Parathyroid adenoma (tissue), 2 donors: ENCODE data around the gene UGT1A9.

Experiments used
- H2AFZ ChIP-seq: fragments of 300-600 bp; sonication (generic); one replicate; pipeline ENCODE4 v1.7.0; 2017; ENCODE audit warnings: antibody characterized with exemption, mild to moderate bottlenecking
- H3K27ac ChIP-seq: fragments of 300-600 bp; sonication (generic); one replicate; pipeline ENCODE4 v1.7.0; 2017
- H3K27me3 ChIP-seq: fragments of 300-600 bp; sonication (generic); one replicate; pipeline ENCODE4 v1.7.0; 2017; ENCODE audit warnings: low read length; ENCODE audit not compliant: control insufficient read depth, insufficient read depth
- H3K36me3 ChIP-seq: fragments of 300-600 bp; sonication (generic); one replicate; pipeline ENCODE4 v1.7.0; 2017; ENCODE audit warnings: low read length; ENCODE audit not compliant: control insufficient read depth, insufficient read depth
- H3K4me1 ChIP-seq: fragments of 300-600 bp; sonication (generic); one replicate; pipeline ENCODE4 v1.7.0; 2017; ENCODE audit warnings: control low read depth
- H3K4me2 ChIP-seq: fragments of 300-600 bp; sonication (generic); one replicate; pipeline ENCODE4 v1.7.0; 2017; ENCODE audit warnings: low read length
- H3K4me3 ChIP-seq: fragments of 300-600 bp; sonication (generic); one replicate; pipeline ENCODE4 v1.7.0; 2017; ENCODE audit warnings: low read depth, low read length
- H3K79me2 ChIP-seq: fragments of 300-600 bp; sonication (generic); one replicate; pipeline ENCODE4 v1.7.0; 2017; ENCODE audit warnings: control low read depth
- H3K9ac ChIP-seq: fragments of 300-600 bp; sonication (generic); one replicate; pipeline ENCODE4 v1.7.0; 2017; ENCODE audit warnings: mild to moderate bottlenecking
- H3K9me3 ChIP-seq: fragments of 300-600 bp; sonication (generic); one replicate; pipeline ENCODE4 v1.7.0; 2017; ENCODE audit warnings: low read length; ENCODE audit not compliant: control insufficient read depth
- TF ChIP-seq, protein P1 (sequence below): fragments of 300-600 bp; sonication (generic); IDR thresholded peaks from one replicate; pipeline ENCODE4 v1.7.0; 2017; ENCODE audit warnings: antibody characterized with exemption, mild to moderate bottlenecking
- donor health status: primary hyperparathyroidism.

UGT1A9 gene

DNA sequence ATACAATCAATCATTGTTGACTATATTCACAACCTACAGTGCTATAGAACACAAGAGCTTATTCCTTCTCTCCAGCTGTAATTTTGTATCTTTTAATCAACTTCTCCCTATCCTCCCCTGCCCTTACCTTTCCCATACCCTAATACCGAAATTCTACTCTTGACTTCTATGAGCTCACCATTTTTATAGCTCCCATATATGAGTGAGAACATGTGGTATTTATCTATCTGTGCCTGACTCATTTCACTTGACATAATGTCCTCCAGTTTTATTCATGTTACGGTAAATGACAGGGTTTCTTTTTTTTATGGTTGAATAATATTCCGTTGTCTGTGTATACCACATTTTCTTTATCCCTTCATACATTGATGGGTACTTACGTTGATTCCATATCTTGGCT, 109.1 kb downstream of the UGT1A9 start:
- TF ChIP-seq, protein P1, sequence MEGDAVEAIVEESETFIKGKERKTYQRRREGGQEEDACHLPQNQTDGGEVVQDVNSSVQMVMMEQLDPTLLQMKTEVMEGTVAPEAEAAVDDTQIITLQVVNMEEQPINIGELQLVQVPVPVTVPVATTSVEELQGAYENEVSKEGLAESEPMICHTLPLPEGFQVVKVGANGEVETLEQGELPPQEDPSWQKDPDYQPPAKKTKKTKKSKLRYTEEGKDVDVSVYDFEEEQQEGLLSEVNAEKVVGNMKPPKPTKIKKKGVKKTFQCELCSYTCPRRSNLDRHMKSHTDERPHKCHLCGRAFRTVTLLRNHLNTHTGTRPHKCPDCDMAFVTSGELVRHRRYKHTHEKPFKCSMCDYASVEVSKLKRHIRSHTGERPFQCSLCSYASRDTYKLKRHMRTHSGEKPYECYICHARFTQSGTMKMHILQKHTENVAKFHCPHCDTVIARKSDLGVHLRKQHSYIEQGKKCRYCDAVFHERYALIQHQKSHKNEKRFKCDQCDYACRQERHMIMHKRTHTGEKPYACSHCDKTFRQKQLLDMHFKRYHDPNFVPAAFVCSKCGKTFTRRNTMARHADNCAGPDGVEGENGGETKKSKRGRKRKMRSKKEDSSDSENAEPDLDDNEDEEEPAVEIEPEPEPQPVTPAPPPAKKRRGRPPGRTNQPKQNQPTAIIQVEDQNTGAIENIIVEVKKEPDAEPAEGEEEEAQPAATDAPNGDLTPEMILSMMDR: no peak
- H3K4me3 ChIP-seq: no peak overlapping the region

DNA sequence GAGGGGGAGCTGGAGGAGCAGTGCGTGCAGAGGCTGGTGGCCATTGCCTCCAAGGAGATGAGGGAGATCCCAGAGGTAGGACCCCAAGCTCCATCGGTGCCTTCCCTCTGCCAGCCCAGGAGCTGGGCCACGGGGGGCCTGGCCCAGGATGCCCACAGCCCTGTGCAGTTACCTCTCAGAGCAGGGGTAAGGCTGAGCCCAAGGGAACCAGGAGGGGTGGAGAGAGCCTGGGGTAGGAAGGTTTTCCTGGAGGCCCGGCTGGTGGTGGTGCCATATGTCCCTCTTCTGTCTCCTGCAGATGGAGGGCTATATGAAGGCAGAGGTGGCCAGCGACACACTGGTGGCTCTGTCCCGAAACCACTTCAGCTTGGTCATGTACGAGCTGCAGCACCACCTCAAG, 117.9 kb downstream of the UGT1A9 start:
- H3K4me1 ChIP-seq: no peaks in the 10 kb centered on the region
- TF ChIP-seq, protein P1: no peak

More for the DNA sequence above, 109.1 kb downstream of the UGT1A9 start:
- H3K4me2 ChIP-seq: no peak overlapping the region
- H3K27ac ChIP-seq: no peak overlapping the region
- no peaks in the 10 kb centered on the region for H3K9me3 ChIP-seq
- no peaks in the 10 kb centered on the region for H3K36me3 ChIP-seq
- H3K27me3 ChIP-seq: no peaks in the 10 kb centered on the region
- H3K9ac ChIP-seq: no peak overlapping the region
- no peak overlapping the region for H2AFZ ChIP-seq
- H3K4me1 ChIP-seq: no peaks in the 10 kb centered on the region
- H3K79me2 ChIP-seq: no peaks in the 10 kb centered on the region

DNA sequence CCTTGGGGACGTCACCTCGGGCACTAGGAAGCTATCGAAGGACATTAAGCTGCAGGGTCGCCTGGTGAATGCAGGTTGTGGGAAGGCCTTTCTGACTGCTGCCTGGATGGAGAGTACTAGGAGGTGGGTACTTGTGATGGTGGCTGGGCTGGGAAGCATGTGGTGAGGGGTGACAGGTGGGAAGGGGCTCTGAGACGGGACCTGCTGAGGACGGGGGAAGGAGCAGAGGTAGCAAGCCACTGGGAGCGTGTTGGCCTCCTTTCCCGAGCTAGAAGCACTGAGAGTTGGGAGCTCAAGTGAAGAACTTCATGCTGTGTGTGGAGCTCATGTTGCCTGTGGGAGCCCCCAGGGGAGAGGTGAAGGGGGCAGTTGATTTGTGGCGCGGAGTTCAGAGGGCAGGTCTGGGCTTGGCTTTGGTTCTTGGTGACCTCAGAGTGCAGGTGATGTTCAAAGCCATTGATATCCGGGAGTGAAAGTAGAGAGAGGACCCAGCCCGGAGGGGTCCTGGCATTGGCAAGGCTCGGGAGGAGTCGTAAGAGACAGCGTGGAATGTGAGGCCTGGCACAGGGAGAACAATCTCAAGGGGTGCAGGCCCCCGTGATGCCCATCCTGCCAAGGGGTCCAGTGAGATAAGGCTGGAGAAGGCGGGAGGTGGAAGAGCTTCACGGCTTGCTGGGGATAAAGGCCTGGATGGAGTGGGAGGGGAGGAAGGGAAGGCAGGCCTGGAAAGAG, 119.6 kb downstream of the UGT1A9 start:
- H3K4me2 ChIP-seq: no peak overlapping the region
- H2AFZ ChIP-seq: no peak overlapping the region
- TF ChIP-seq, protein P1: no peak
- H3K36me3 ChIP-seq: no peaks in the 10 kb centered on the region
- H3K9me3 ChIP-seq: no peaks in the 10 kb centered on the region
- H3K27me3 ChIP-seq: no peaks in the 10 kb centered on the region
- no peaks in the 10 kb centered on the region for H3K79me2 ChIP-seq
- no peak overlapping the region for H3K9ac ChIP-seq
- no peak overlapping the region for H3K27ac ChIP-seq
- H3K4me3 ChIP-seq: no peak overlapping the region
- no peaks in the 10 kb centered on the region for H3K4me1 ChIP-seq

More for the DNA sequence above, 117.9 kb downstream of the UGT1A9 start:
- H3K27me3 ChIP-seq: no peaks in the 10 kb centered on the region
- H3K27ac ChIP-seq: no peak overlapping the region
- H3K9ac ChIP-seq: no peak overlapping the region
- H3K36me3 ChIP-seq: no peaks in the 10 kb centered on the region
- H3K79me2 ChIP-seq: no peaks in the 10 kb centered on the region
- no peak overlapping the region for H3K4me2 ChIP-seq
- H3K9me3 ChIP-seq: no peaks in the 10 kb centered on the region
- H3K4me3 ChIP-seq: no peak overlapping the region
- H2AFZ ChIP-seq: no peak overlapping the region

DNA sequence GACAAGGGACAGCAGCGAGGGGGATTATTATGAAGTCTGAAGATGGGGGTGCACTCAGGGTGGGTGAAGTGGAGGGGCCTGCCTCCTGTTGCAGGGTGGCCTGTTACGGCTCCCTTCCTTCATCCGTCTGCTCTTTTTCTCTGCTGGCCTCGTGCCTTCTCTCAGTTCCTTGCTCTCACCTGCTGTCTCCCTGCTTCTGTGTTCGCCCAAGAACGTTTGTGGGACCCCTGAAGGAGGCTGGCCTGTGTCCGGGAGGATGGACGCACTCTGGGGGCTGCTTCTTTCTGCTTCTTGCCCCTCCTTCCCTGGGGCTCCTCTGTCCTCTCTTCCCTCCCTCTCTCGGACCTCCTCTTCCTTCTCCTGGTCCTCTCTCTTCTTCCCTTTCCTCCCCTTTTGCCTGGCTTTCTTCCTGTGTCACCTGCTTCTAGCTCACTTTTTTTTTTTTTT, 120.2 kb downstream of the UGT1A9 start:
- TF ChIP-seq, protein P1: no peak
- H3K27ac ChIP-seq: no peak overlapping the region
- no peaks in the 10 kb centered on the region for H3K4me1 ChIP-seq
- no peak overlapping the region for H3K9ac ChIP-seq
- H3K36me3 ChIP-seq: no peaks in the 10 kb centered on the region
- H3K79me2 ChIP-seq: no peaks in the 10 kb centered on the region
- H3K4me2 ChIP-seq: no peak overlapping the region
- no peak overlapping the region for H2AFZ ChIP-seq
- no peaks in the 10 kb centered on the region for H3K9me3 ChIP-seq
- no peak overlapping the region for H3K4me3 ChIP-seq
- H3K27me3 ChIP-seq: no peaks in the 10 kb centered on the region

DNA sequence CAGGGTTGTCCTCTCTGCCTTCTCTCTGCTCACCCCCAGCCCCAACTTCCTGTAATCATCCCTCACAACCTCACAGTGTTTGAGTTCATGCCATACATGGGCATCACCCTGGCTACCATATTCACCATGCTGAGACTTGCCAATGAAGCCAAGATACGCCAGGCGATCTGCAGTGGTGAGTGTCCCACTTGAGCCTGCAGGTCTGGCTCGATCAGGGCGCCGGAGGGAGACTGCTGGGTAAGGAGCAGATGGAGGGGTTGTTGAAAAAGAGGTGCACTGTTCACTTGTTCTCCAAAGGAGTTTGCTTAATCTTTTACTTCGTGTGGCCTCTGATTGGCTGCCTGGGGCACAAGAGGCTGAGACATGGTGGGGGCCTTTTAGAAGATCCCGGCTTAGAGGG, 121.0 kb downstream of the UGT1A9 start:
- TF ChIP-seq, protein P1: no peak
- Histone ChIP-seq H3K27me3 (no peaks in the 10 kb centered on the region), H3K27ac (no peak overlapping the region), H3K4me2 (no peak overlapping the region), H3K9ac (no peak overlapping the region), H3K79me2 (no peaks in the 10 kb centered on the region), H2AFZ (no peak overlapping the region), H3K9me3 (no peaks in the 10 kb centered on the region), H3K36me3 (no peaks in the 10 kb centered on the region), H3K4me3 (no peak overlapping the region), H3K4me1 (no peaks in the 10 kb centered on the region)
